MM.1S (cell line): ENCODE data around the gene COP1.

Experiments used
- DNase-seq: peaks from one replicate; pipeline ENCODE4 v3.0.0-alpha.2; 2015
- H2AFZ ChIP-seq: fragments of 300-600 bp; sonication (generic); 2 replicates; pipeline ENCODE4 v1.6.0; 2016; ENCODE audit warnings: antibody characterized with exemption, low read length
- H3F3A ChIP-seq: fragments of 300-600 bp; sonication (generic); 2 replicates; pipeline ENCODE4 v1.6.1; 2016; ENCODE audit warnings: mild to moderate bottlenecking, antibody characterized with exemption, low read length, moderate library complexity, mixed read lengths; ENCODE audit not compliant: insufficient read depth
- H3K27ac ChIP-seq: fragments of 300-600 bp; sonication (generic); 2 replicates; pipeline ENCODE4 v1.5.1; 2016; ENCODE audit warnings: mild to moderate bottlenecking, low read length
- H3K27me3 ChIP-seq: fragments of 300-600 bp; sonication (generic); replicated peaks from 2 replicates; pipeline ENCODE4 v1.6.0; 2016; ENCODE audit warnings: low read length; ENCODE audit not compliant: insufficient read depth
- H3K36me3 ChIP-seq: fragments of 300-600 bp; sonication (generic); replicated peaks from 2 replicates; pipeline ENCODE4 v1.6.1; 2016; ENCODE audit warnings: mild to moderate bottlenecking, low read length, mixed read lengths; ENCODE audit not compliant: insufficient read depth
- H3K4me1 ChIP-seq: fragments of 300-600 bp; sonication (generic); 2 replicates; pipeline ENCODE4 v1.6.1; 2016; ENCODE audit warnings: low read length, mixed read lengths
- H3K4me2 ChIP-seq: fragments of 300-600 bp; sonication (generic); 2 replicates; pipeline ENCODE4 v1.6.0; 2016; ENCODE audit warnings: low read depth, low read length
- H3K4me3 ChIP-seq: fragments of 300-600 bp; sonication (generic); 2 replicates; pipeline ENCODE4 v1.5.1; 2016; ENCODE audit warnings: low read length, mixed read lengths
- H3K79me2 ChIP-seq: fragments of 300-600 bp; sonication (generic); 2 replicates; pipeline ENCODE4 v1.6.1; 2016; ENCODE audit warnings: mixed run types, low read length, mixed read lengths
- H3K9ac ChIP-seq: fragments of 300-600 bp; sonication (generic); 2 replicates; pipeline ENCODE4 v1.6.1; 2016; ENCODE audit warnings: low read length, mixed read lengths
- H3K9me2 ChIP-seq: fragments of 300-600 bp; sonication (generic); replicated peaks from 2 replicates; pipeline ENCODE4 v1.6.1; 2016; ENCODE audit warnings: mild to moderate bottlenecking, low read length, mixed read lengths; ENCODE audit not compliant: insufficient read depth
- H3K9me3 ChIP-seq: fragments of 300-600 bp; sonication (generic); replicated peaks from 2 replicates; pipeline ENCODE4 v1.6.1; 2016; ENCODE audit warnings: mild to moderate bottlenecking, low read length, mixed read lengths; ENCODE audit not compliant: insufficient read depth
- H4K20me1 ChIP-seq: fragments of 300-600 bp; sonication (generic); 2 replicates; pipeline ENCODE4 v1.6.1; 2016; ENCODE audit warnings: mild to moderate bottlenecking, low read length, moderate library complexity, mixed read lengths; ENCODE audit not compliant: insufficient read depth
- EZH2 ChIP-seq: fragments of 300-600 bp; sonication (generic); optimal IDR thresholded peaks from 2 replicates; pipeline ENCODE3; 2017; ENCODE audit warnings: low read depth, mild to moderate bottlenecking, antibody characterized with exemption, low read length, mixed read lengths
- EZH2phosphoT487 ChIP-seq: fragments of 300-600 bp; sonication (generic); IDR thresholded peaks from 2 replicates; pipeline ENCODE4 v1.6.1; 2018; ENCODE audit warnings: antibody characterized with exemption, low read length
- TF ChIP-seq, protein P1 (sequence below): fragments of 300-600 bp; sonication (generic); IDR thresholded peaks from 2 replicates; pipeline ENCODE4 v1.5.1; 2016; ENCODE audit warnings: antibody characterized with exemption, low read length, mixed read lengths

COP1 gene

DNA sequence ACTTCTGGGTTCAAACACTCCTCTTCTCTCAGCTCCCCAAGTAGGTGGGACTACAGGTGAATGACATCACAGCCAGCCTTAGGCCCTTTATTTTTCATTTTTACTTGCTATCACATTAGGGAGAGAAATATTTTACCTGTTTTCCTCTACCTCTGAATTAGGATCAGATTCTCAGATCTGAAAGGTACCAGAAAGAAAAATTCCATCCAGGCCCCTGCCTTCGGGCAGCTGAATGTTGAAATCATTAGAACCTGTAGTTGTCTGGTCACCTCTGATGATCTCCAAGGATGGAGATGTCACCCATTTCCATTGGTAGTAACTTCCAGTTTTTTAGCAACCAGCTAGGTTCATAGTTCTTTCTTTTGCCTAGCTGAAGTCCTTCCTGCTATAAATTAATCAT, 288.1 kb downstream of the COP1 start:
- no peaks in the 10 kb centered on the region for H3K27me3 ChIP-seq

DNA sequence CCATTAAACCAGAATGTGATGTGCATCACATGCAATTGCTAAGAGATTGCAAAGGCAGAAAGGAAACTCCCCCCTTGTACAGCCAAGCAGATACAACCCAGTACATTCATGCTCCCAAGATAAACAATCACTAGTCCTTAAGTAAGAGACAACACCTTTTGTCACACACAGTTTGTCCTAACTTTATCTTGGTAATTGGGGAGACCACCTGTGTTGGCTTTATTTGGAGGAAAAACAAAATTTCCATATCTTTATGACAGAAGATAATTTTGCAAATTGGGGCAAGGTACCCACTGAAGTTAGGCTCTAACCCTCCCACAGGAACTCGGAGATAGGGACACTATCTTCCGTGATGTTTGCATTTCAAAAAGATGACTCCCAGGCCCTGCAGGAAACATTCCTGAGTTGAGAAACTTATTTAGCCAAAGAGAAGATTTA, 288.7 kb downstream of the COP1 start:
- Histone ChIP-seq H4K20me1 (no peaks in the 10 kb centered on the region), H3K9ac (no peak overlapping the region), H3K4me1 (no peaks in the 10 kb centered on the region), H3K4me3 (no peak overlapping the region), H3K79me2 (no peaks in the 10 kb centered on the region), H2AFZ (no peak overlapping the region), H3K9me3 (no peaks in the 10 kb centered on the region), H3K9me2 (no peaks in the 10 kb centered on the region), H3F3A (no peaks in the 10 kb centered on the region; the same call in 1 of the 2 replicates), H3K27ac (no peak overlapping the region), H3K36me3 (no peaks in the 10 kb centered on the region), H3K27me3 (no peaks in the 10 kb centered on the region), H3K4me2 (no peak overlapping the region)
- TF ChIP-seq EZH2 (no peak), EZH2phosphoT487 (no peak)
- TF ChIP-seq, protein P1, sequence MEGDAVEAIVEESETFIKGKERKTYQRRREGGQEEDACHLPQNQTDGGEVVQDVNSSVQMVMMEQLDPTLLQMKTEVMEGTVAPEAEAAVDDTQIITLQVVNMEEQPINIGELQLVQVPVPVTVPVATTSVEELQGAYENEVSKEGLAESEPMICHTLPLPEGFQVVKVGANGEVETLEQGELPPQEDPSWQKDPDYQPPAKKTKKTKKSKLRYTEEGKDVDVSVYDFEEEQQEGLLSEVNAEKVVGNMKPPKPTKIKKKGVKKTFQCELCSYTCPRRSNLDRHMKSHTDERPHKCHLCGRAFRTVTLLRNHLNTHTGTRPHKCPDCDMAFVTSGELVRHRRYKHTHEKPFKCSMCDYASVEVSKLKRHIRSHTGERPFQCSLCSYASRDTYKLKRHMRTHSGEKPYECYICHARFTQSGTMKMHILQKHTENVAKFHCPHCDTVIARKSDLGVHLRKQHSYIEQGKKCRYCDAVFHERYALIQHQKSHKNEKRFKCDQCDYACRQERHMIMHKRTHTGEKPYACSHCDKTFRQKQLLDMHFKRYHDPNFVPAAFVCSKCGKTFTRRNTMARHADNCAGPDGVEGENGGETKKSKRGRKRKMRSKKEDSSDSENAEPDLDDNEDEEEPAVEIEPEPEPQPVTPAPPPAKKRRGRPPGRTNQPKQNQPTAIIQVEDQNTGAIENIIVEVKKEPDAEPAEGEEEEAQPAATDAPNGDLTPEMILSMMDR, result no peak
- no peak for DNase-seq

More for the DNA sequence above, 288.1 kb downstream of the COP1 start:
- DNase-seq, result no peak
- H3K27ac ChIP-seq, result no peak overlapping the region
- no peaks in the 10 kb centered on the region for H3K9me3 ChIP-seq
- H3K36me3 ChIP-seq, result no peaks in the 10 kb centered on the region
- H3K9ac ChIP-seq, result no peak overlapping the region
- no peaks in the 10 kb centered on the region for H3K79me2 ChIP-seq
- H2AFZ ChIP-seq, result no peak overlapping the region
- H3F3A ChIP-seq, result no peaks in the 10 kb centered on the region
- no peaks in the 10 kb centered on the region for H3K9me2 ChIP-seq
- H4K20me1 ChIP-seq, result no peaks in the 10 kb centered on the region
- TF ChIP-seq, protein P1, result no peak
- TF ChIP-seq EZH2 (no peak), EZH2phosphoT487 (no peak)
- no peak overlapping the region for H3K4me3 ChIP-seq
- no peak overlapping the region for H3K4me2 ChIP-seq
- H3K4me1 ChIP-seq, result no peaks in the 10 kb centered on the region

DNA sequence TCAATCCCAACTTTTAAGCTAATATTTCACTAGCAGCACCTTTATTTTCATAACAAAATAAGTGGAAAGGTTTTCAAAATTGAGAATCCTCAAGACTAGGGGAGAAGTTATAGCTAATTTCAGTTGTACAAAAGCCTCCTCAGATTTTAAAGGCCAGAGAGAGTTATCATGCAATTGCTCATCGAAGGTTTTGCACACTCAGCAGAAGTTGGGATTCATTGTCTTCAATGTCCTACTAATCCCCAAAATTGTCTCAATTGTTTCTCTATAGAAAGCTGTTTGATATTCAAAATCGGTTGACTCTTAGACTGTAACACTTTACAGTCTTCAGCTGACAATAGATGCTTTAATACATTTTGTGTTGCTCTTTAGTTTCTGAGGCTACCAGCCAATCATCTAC, 293.0 kb downstream of the COP1 start:
- Histone ChIP-seq H3K4me1 (0 out of 2 replicates have a peak, but pooled peaks cover 2% of the 10 kb centered on the region), H3K27me3 (no peaks in the 10 kb centered on the region), H3K4me3 (no peak overlapping the region), H4K20me1 (no peaks in the 10 kb centered on the region), H3K79me2 (no peaks in the 10 kb centered on the region), H3K9me2 (no peaks in the 10 kb centered on the region), H3F3A (no peaks in the 10 kb centered on the region; the same call in 1 of the 2 replicates), H3K36me3 (no peaks in the 10 kb centered on the region), H3K9ac (no peak overlapping the region), H3K4me2 (no peak overlapping the region), H3K9me3 (no peaks in the 10 kb centered on the region), H2AFZ (no peak overlapping the region), H3K27ac (no peak overlapping the region)
- no peak for DNase-seq
- TF ChIP-seq EZH2 (no peak), EZH2phosphoT487 (no peak)
- TF ChIP-seq, protein P1, result no peak
